Measurements from ENCODE around the gene PCSK9. TPM values are rescaled to one million over a fixed set of nuclear protein-coding genes. Genes with fewer than 3 reads are reported as not detected.

Gene PCSK9
- total and polyA plus RNA-seq, 9 of the 15 experiments (the other 6 are each of a cell fraction or from before 2014, with no cell fraction given), result 3.2 to 58.6 (median 24.7) TPM

DNA sequence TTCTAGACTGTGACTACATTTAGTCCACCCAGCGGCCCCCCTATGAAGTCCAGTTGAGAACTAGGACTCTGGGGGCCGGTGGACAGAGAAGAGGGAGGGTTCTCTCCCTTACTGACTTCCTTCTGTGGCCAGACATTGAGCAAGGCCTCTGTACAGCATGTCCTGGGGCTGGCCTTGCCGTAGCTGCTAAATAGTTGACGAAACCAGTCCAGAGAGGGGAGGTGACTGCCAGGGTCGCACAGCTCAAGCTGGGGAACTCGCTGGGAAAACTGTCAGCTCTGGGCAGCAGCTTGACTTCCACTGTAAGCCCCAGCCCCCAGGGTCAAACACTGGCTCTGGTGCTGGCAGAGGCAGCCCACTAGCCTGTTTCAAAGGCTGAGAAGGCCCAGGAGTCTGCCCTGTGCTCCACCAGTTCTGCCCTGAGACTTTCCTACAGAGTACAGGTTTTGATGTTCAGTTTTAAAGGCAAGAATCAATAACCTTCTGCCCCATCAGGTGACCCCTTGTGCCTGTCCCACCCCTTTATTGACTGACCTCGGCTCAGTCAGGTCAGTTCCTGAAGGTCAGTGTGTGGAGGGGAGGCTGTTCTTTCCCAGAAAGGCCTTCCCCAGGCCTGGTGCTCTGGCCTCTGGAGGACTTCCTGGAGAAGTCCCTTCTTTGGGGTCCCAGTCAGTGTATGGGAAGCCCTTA is 14.1 kb downstream of the PCSK9 start:
- Histone ChIP-seq H3K9ac (ENCODE audit: insufficient read depth in 1 of 2, low read depth in 2 of 2, low read length in 2 of 2) (no peak overlapping the region), H4K20me1 (replicated peaks; ENCODE audit: control insufficient read depth, insufficient read depth, low read length) (no peaks in the 10 kb centered on the region; the same call in 1 of the 2 replicates), H3K9me3 (replicated peaks; ENCODE audit: control insufficient read depth, insufficient read depth, low read depth, low read length) (no peaks in the 10 kb centered on the region), H3K27ac (ENCODE audit: extremely low read depth, low read depth, low read length) (no peak overlapping the region), H3K4me1 (replicated peaks in 1 of 2; ENCODE audit: control insufficient read depth in 2 of 2, insufficient read depth in 2 of 2, low read length in 2 of 2) (peaks cover 0 to 5% of the 10 kb centered on the region in 2 experiments; a peak in 2 of 5 replicates), H3K4me3 (no peak overlapping the region), H3K27me3 (ENCODE audit: control insufficient read depth in 2 of 2, insufficient read depth in 2 of 2, low read length in 2 of 2) (no peaks in the 10 kb centered on the region), H3K79me2 (ENCODE audit: control insufficient read depth, insufficient read depth, low read length) (peaks cover 2% of the 10 kb centered on the region; the same call in 2 of the 3 replicates), H3K4me2 (ENCODE audit: insufficient read depth, low read length) (no peak overlapping the region), H3K36me3 (ENCODE audit: control insufficient read depth, insufficient read depth, low read length) (peaks cover 94% of the 10 kb centered on the region; the same call in 2 of the 3 replicates), H2AFZ (ENCODE audit: low read depth, low read length) (no peak overlapping the region), H3K9me1 (ENCODE audit: control insufficient read depth, insufficient read depth, low read length) (no peaks in the 10 kb centered on the region)
- FAIRE-seq, result no peak
- no peak for ATAC-seq
- BruUV-seq (replicated peaks), result no TSS peak
- POLR2A ChIA-PET, result interaction anchor here (1.1 to 2.0 kb wide), 3 partner anchors 12 to 18 kb away, joined by 3 to 9 read pairs (median 4); no protein-coding TSS in a partner anchor
- WGBS (ENCODE audit: insufficient coverage, low coverage, missing lambda C conversion rate), result 42% methylated on average over 6 of the region's 7 CpGs
- TF ChIP-seq MECOM (CRISPR knock-in tag; IDR thresholded peaks at IDR 0.05) (no peak), CCNT2 (IDR thresholded peaks at IDR 0.05; ENCODE audit: borderline replicate concordance, extremely low read depth, insufficient read length, low read depth, low read length) (no peak), RNF2 (IDR thresholded peaks at IDR 0.05) (no peak)
- TF ChIP-seq, protein P1, sequence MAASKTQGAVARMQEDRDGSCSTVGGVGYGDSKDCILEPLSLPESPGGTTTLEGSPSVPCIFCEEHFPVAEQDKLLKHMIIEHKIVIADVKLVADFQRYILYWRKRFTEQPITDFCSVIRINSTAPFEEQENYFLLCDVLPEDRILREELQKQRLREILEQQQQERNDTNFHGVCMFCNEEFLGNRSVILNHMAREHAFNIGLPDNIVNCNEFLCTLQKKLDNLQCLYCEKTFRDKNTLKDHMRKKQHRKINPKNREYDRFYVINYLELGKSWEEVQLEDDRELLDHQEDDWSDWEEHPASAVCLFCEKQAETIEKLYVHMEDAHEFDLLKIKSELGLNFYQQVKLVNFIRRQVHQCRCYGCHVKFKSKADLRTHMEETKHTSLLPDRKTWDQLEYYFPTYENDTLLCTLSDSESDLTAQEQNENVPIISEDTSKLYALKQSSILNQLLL (CRISPR knock-in tag; IDR thresholded peaks at IDR 0.05; ENCODE audit: borderline replicate concordance), result no peak
- no peak for DNase-seq (ENCODE audit: extremely low read depth in 1 of 4, low spot score in 3 of 4)
- intact Hi-C loops (cut with micrococcal nuclease), result no loop called here
- CTCF ChIA-PET (ENCODE audit: low intra/inter-chr PET ratio), result no interaction called here
- in situ Hi-C loops (cut with MboI), result no loop called here
